Transverse colon (tissue), 4 donors: ENCODE measurements around the gene TSPAN32.

ENCODE experiments used
- CTCF ChIP-seq, 5 experiments: fragments of 200-600 bp in 3 of 5; fragments of 450-650 bp in 2 of 5; sonication (generic) in 3 of 5; IDR thresholded peaks; 1 replicate in 2 of 5; 2 replicates in 3 of 5; pipeline ENCODE4 v1.5.1; 2016 to 2017; ENCODE audit warnings: antibody characterized with exemption in 5 of 5, inconsistent platforms in 3 of 5, mild to moderate bottlenecking in 2 of 5, moderate library complexity in 1 of 5
- POLR2A ChIP-seq: fragments of 450-650 bp; IDR thresholded peaks from one replicate; pipeline ENCODE4 v1.6.1; 2016; ENCODE audit warnings: antibody characterized with exemption, mild to moderate bottlenecking, moderate library complexity
- POLR2AphosphoS5 ChIP-seq, 3 donors: sonication (generic); formaldehyde crosslinking; IDR thresholded peaks; one replicate each; pipeline ENCODE4 v1.6.1; 2016; ENCODE audit warnings: antibody characterized with exemption in 3 of 3

- no peak for TF ChIP-seq CTCF (IDR thresholded peaks at IDR 0.05)
- TF ChIP-seq POLR2A, result no peak
- no peak for TF ChIP-seq POLR2AphosphoS5 (IDR thresholded peaks at IDR 0.05)
Measured at GRCh38 chr11:2273771-2274170, 28.0 kb upstream of the TSPAN32 start.
